HAP-1 (cell line): Measurements from ENCODE around the gene SMIM1.
A peak's percentile ranks its signal among the peaks of the same experiment; 100 is the strongest.

Source experiments
- DNase-seq, 2 experiments: peaks; one replicate each; pipeline ENCODE4 v3.0.0-alpha.2; 2016 to 2020; ENCODE audit warnings: low spot score in 2 of 2
- H3K27me3 ChIP-seq: fragments of 250-450 bp; sonication (Bioruptor Pico); 2 replicates; pipeline ENCODE4 v1.5.1; 2020; ENCODE audit warnings: low read depth, mild to moderate bottlenecking, moderate library complexity
- H3K36me3 ChIP-seq: fragments of 250-450 bp; sonication (Bioruptor Pico); replicated peaks from 2 replicates; pipeline ENCODE4 v1.5.1; 2020; ENCODE audit warnings: mild to moderate bottlenecking
- H3K4me1 ChIP-seq: fragments of 250-450 bp; sonication (Bioruptor Pico); 2 replicates; pipeline ENCODE4 v1.5.1; 2020; ENCODE audit warnings: mild to moderate bottlenecking
- H3K4me3 ChIP-seq: fragments of 250-450 bp; sonication (Bioruptor Pico); 2 replicates; pipeline ENCODE4 v1.5.1; 2020; ENCODE audit warnings: mild to moderate bottlenecking, moderate library complexity
- H3K9me3 ChIP-seq: fragments of 250-450 bp; sonication (Bioruptor Pico); 2 replicates; pipeline ENCODE4 v1.5.1; 2020; ENCODE audit warnings: mild to moderate bottlenecking, moderate library complexity
- in situ Hi-C: fragments of 300-500 bp; cut with MboI; formaldehyde crosslinking; loops from 3 replicates; pipeline ENCODE4 v1.14.3; 2020; ENCODE audit warnings: low sequenced_read_pairs, inconsistent platforms, mixed read lengths

The SMIM1 gene

DNA sequence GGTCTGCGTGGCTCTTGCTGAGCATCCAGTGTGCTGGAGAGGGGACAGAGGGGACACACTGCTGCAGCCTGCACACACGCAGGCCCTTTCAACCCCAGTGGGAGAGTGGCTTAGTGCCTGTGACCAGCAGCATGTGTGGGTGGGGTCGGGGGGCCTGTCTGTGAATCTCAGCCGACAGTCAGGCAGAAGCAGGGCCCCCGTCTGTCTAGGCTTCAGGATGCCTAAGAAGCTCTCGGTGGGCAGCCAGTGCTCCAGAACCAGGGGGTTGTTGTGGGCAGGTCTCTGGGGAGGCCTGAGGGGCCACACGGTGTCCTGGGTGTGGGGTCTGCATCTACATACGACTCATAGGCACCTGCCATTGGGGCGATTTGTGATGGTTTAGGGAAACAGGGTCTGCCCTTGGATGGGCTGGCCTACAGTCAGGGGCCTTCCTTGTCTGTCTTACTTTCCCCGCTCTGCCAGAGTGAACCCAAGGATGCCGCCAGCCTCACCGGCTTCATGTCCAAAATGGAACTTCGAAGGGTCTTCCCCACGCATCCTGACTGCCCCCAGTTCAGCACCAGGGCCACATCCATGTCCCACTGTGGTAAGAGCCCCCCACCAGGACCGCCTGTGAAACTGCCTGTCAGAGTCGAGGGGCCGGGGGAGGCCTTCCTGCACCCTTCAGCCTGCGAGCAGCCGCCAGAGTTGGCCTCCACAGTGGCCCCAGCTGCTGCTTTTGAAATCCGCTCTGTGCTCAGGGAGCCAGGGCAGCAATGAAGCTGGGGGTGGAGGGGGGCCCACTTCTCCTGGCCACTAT lies 18.7 kb upstream of the SMIM1 start:
- Histone ChIP-seq H3K36me3 (no peaks in the 10 kb centered on the region), H3K4me1 (no peaks in the 10 kb centered on the region), H3K27me3 (peaks cover 41% of the 10 kb centered on the region), H3K9me3 (no peaks in the 10 kb centered on the region), H3K4me3 (no peak overlapping the region)
- no peak for DNase-seq
- in situ Hi-C loops: no loop called here

DNA sequence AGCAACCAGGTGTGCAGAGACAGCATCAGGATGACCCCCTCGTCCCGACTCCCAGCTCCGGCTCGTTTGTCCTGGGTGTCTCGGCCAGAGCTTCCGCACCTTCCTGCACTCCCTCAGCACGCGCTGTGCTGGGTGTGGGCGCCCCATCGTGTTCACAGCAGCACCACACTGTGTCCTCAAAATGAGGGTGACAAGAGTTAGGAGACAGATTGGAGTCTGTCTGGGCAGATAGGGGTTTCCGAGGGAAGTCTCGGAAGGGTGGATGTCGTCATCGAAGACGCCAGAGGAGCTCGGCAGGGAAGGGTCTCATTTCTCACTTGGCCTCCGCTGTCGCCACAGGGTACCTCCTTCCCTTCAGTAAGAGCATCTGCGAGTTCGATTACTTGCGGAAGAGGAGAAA lies 16.2 kb upstream of the SMIM1 start:
- Histone ChIP-seq H3K4me1 (no peaks in the 10 kb centered on the region), H3K27me3 (peaks cover 43% of the 10 kb centered on the region), H3K36me3 (no peaks in the 10 kb centered on the region), H3K9me3 (peaks cover 5% of the 10 kb centered on the region), H3K4me3 (no peak overlapping the region)
- DNase-seq: no peak
- in situ Hi-C loops: no loop called here

DNA sequence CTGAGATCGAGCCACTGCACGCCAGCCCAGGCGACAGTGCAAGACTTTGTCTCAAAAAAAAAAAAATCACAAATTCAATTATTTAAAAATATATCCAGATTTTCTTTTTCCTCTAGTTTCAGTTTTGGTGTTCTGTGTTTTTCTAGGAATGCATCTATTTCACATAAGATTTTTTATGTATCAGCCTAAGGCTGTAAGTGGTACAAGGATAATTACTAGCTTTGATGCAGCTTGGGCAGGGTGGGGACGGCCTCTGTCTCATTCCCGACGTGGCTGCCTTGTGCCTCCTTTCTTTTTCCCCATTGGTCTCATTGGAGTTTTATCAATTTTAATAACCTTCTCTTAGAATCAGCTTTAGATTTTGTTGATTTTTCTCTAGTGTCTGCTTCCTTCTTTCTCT lies 13.4 kb upstream of the SMIM1 start:
- H3K27me3 ChIP-seq: peaks cover 54% of the 10 kb centered on the region
- H3K36me3 ChIP-seq: no peaks in the 10 kb centered on the region
- H3K4me3 ChIP-seq: no peak overlapping the region
- in situ Hi-C loops: no loop called here
- H3K4me1 ChIP-seq: no peaks in the 10 kb centered on the region
- H3K9me3 ChIP-seq: peaks cover 5% of the 10 kb centered on the region
- DNase-seq: no peak

GRCh38 chr1:3759796-3760195 lies 12.8 kb upstream of the SMIM1 start:
- Histone ChIP-seq H3K9me3 (peaks cover 5% of the 10 kb centered on the region), H3K36me3 (no peaks in the 10 kb centered on the region), H3K27me3 (peaks cover 54% of the 10 kb centered on the region), H3K4me3 (no peak overlapping the region), H3K4me1 (no peaks in the 10 kb centered on the region)
- in situ Hi-C loops: no loop called here
- DNase-seq: no peak

- peaks cover 53% of the 10 kb centered on the region for H3K27me3 ChIP-seq
- in situ Hi-C loops: no loop called here
- H3K36me3 ChIP-seq: no peaks in the 10 kb centered on the region
- no peak overlapping the region for H3K4me3 ChIP-seq
- no peaks in the 10 kb centered on the region for H3K4me1 ChIP-seq
- no peak for DNase-seq
- peaks cover 5% of the 10 kb centered on the region for H3K9me3 ChIP-seq
Measured at GRCh38 chr1:3761296-3762010, 11.1 kb upstream of the SMIM1 start.

DNA sequence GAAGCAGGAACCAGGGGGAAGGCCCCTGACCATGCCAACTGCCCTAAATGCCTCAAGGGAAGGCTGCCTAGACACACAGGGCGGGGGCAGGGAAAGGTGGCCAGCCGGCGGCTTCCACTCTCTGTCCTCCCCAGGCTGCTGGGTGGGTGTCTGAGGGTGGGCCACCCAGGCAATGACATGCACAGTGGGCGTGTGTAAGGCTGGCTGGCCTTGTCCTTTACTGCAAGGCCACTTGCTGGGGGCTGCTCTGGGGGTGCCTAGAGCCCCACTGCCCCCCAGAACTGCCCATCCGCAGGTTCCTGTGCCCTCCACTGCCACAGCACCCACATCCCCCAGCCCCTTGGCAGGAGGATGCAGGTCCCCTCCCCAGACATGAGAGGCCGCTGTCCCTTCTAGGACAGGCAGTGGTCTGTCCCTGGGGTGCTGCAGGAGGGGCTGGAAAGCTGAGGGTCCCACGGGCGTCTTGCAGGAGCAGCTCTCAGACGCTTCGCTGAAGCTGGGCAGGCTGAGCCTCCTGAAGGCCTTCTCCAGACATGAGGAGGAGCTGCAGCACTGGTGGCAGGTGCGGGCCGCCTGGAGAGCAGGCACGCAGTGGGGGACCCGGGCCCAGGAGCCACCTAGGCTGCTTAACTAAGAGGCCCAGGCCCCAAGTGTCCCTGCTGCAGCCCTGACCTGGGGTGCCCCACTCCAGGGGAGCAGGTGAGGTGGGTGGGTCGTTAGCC lies 10.2 kb upstream of the SMIM1 start:
- H3K27me3 ChIP-seq: peaks cover 50% of the 10 kb centered on the region
- in situ Hi-C loops: no loop called here
- no peaks in the 10 kb centered on the region for H3K4me1 ChIP-seq
- DNase-seq: no peak
- no peak overlapping the region for H3K4me3 ChIP-seq
- peaks cover 5% of the 10 kb centered on the region for H3K9me3 ChIP-seq
- H3K36me3 ChIP-seq: no peaks in the 10 kb centered on the region

- no peak for DNase-seq
- no peak overlapping the region for H3K4me3 ChIP-seq
- H3K9me3 ChIP-seq: peaks cover 5% of the 10 kb centered on the region
- in situ Hi-C loops: no loop called here
- H3K4me1 ChIP-seq: no peaks in the 10 kb centered on the region
- H3K36me3 ChIP-seq: no peaks in the 10 kb centered on the region
- H3K27me3 ChIP-seq: peaks cover 50% of the 10 kb centered on the region
Measured at GRCh38 chr1:3762873-3763228, 9.7 kb upstream of the SMIM1 start.

DNA sequence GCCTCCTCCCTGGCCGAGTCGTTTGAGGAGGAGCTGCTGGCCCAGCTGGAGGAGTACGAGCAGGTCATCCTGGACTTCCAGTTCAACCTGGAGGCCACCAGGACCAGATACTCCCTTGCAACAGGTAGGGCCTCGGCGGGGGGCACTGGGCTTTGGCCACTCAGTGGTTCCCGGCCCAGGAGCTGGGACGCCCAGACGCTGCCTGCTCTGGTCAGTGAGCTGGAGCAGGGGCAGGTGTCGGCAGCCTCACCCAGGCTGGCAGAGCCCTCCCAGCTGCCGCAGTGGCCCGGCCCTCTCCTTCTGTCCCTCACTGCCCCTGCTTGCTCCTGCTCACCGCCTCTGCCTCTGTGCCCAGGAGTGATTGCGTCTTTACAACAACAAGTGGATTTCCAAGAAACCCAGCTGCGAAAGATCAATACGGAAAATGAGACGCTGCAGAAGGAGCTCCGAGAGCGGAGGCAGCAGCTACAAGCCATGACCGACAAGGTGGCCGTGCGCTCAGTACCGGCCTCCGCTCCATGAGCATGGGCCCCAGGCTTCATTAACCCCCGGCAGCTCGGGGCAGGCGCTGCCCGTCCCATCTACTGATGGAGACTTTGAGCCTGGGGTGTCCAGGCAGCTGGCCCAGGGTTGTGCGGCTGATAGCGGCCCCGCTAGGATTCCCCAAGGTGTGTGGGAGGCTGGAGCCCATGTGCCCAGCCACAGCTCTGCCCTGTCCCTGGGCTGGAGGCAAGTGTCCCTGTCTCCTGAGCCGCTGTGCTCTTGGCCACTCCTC lies 9.0 kb upstream of the SMIM1 start:
- H3K27me3 ChIP-seq: peaks cover 48% of the 10 kb centered on the region
- H3K4me3 ChIP-seq: no peak overlapping the region
- DNase-seq: no peak
- no peaks in the 10 kb centered on the region for H3K4me1 ChIP-seq
- peaks cover 5% of the 10 kb centered on the region for H3K9me3 ChIP-seq
- in situ Hi-C loops: no loop called here
- no peaks in the 10 kb centered on the region for H3K36me3 ChIP-seq

DNA sequence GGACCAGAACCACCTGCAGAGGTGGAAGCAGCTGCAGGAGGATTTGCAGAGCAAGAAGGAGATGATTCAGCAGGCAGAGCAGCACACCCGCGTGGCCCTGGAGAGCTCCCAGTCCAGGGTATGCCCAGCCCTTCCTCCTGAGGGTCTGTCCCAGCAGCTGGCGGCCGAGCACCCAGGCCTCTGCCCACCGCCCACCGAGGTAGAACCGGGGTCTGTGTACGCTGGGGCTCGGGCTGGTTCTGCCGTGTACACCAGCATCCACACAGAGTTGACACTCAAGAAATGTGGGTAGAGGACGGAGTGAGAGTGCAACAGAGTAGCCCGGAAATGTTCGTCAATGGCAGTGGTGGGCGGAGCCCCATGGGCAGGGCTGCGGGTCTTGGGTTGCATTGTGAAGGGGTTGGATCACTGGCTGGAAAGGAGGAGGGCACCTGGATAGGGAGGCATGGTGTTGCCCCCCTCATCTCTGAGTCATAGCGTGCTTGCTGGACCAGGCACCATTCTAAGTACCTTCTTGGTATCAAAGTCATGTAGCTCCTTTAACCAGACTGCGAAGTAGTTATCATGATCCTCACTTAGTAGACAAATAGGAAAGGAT lies 5.1 kb upstream of the SMIM1 start:
- H3K36me3 ChIP-seq: no peaks in the 10 kb centered on the region
- no peaks in the 10 kb centered on the region for H3K9me3 ChIP-seq
- in situ Hi-C loops: no loop called here
- no peak for DNase-seq
- H3K4me3 ChIP-seq: no peak overlapping the region
- H3K4me1 ChIP-seq: peaks cover 5% of the 10 kb centered on the region
- peaks cover 19% of the 10 kb centered on the region for H3K27me3 ChIP-seq

- H3K27me3 ChIP-seq: peaks cover 13% of the 10 kb centered on the region
- in situ Hi-C loops: no loop called here
- no peaks in the 10 kb centered on the region for H3K9me3 ChIP-seq
- no peak overlapping the region for H3K4me3 ChIP-seq
- peaks cover 5% of the 10 kb centered on the region for H3K4me1 ChIP-seq
- no peak for DNase-seq
- no peaks in the 10 kb centered on the region for H3K36me3 ChIP-seq
Measured at GRCh38 chr1:3768811-3769390, 3.6 kb upstream of the SMIM1 start.

- Histone ChIP-seq H3K27me3 (peaks cover 10% of the 10 kb centered on the region), H3K4me1 (peaks cover 5% of the 10 kb centered on the region), H3K36me3 (no peaks in the 10 kb centered on the region), H3K9me3 (no peaks in the 10 kb centered on the region), H3K4me3 (no peak overlapping the region)
- in situ Hi-C loops: no loop called here
- DNase-seq: no peak
Measured at GRCh38 chr1:3770047-3770765, 2.3 kb upstream of the SMIM1 start.

DNA sequence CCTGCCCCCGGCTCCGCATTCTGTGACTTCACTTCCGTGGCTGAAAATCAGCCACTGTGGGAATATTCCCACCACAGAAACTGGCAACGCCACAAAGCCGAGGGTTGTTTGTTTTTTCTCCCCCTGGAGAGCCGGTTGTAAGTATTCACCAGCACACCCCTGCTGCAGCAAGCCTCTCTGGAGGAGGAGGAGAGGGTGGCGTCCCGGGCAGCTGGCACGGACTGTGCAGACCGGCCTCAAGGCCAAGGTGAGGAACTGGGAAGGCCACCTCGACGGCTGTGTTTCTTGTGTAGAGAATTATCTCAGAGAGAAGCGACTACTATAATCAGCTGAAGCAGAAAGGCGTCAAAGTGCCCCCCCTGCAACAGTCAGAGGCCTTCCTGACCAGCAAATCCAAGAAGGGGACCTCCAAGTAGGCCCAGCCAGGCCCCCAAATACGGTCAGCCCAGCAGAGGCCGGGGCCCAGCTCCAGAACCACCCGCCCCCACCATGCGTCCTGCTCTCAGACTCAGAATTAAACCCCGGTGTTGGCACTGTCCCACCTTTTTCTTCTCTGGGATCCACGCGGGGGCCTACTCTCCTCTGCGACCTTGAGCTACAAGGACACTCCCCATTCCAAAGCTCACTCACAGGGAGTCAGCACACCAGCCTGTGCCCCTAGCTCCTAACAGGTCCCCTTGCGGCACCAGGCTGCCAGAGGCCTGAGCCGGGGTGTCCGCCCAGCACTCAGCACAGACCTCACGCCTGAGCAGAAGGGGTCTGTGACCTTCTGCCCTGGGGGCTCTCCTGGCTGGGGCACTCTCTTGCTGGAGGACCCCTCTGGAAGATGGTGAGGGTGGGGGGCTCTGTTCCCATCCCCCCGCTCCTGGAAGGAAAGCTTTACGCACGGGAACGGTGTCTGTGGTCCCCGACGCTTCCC lies 1.2 kb upstream of the SMIM1 start:
- H3K4me1 ChIP-seq: peaks cover 5% of the 10 kb centered on the region

More for the DNA sequence above, 1.2 kb upstream of the SMIM1 start:
- DNase-seq: no peak
- Histone ChIP-seq H3K9me3 (no peaks in the 10 kb centered on the region), H3K4me3 (peak overlapping the region; percentile 45), H3K36me3 (no peaks in the 10 kb centered on the region), H3K27me3 (no peaks in the 10 kb centered on the region)
- in situ Hi-C loops: no loop called here
